WTC11 (cell line): Measurements from ENCODE around the gene MYLK. TPM values are rescaled to one million over a fixed set of nuclear protein-coding genes. Genes with fewer than 3 reads are reported as not detected.

Source experiments
- ATAC-seq: fragments of 200-7000 bp; cut with Tn5 transposase; 2 replicates; pipeline ENCODE4 v1.10.0; 2021; ENCODE audit warnings: mild to moderate bottlenecking, moderate library complexity
- CTCF ChIA-PET: fragments of 300-600 bp; sonication (Branson Sonifier 250); formaldehyde crosslinking; loops from one replicate; lab custom pipeline; 2021; ENCODE audit warnings: antibody characterized with exemption; lab: Charles Lee
- POLR2A ChIA-PET: fragments of 350-600 bp; sonication (Branson Sonifier 250); formaldehyde crosslinking; loops from one replicate; lab custom pipeline; 2021; ENCODE audit warnings: antibody characterized with exemption; lab: Charles Lee
- DNase-seq: peaks from one replicate; pipeline ENCODE4 v3.0.0; 2021; ENCODE audit warnings: low spot score
- H3K27ac Mint-ChIP-seq: 2 replicates; pipeline ENCODE4 v1.8.0; 2021; ENCODE audit warnings: mixed read lengths
- H3K27me3 Mint-ChIP-seq: 2 replicates; pipeline ENCODE4 v1.8.0; 2021; ENCODE audit warnings: low read depth, mild to moderate bottlenecking, moderate library complexity, mixed read lengths
- H3K36me3 Mint-ChIP-seq: 2 replicates; pipeline ENCODE4 v1.8.0; 2021; ENCODE audit warnings: mixed read lengths
- H3K4me1 Mint-ChIP-seq: 2 replicates; pipeline ENCODE4 v1.8.0; 2022; ENCODE audit warnings: mixed read lengths
- H3K4me3 Mint-ChIP-seq: 2 replicates; pipeline ENCODE4 v1.8.0; 2021; ENCODE audit warnings: mild to moderate bottlenecking, moderate library complexity, mixed read lengths
- H3K9me3 Mint-ChIP-seq: 2 replicates; pipeline ENCODE4 v1.8.0; 2021; ENCODE audit warnings: mixed read lengths
- CREB1 ChIP-seq: sonication (generic); formaldehyde crosslinking; IDR thresholded peaks from 2 replicates; pipeline ENCODE4 v1.8.0; 2023; ENCODE audit warnings: mild to moderate bottlenecking, missing genetic modification reagents
- CREM ChIP-seq: sonication (generic); formaldehyde crosslinking; IDR thresholded peaks from 2 replicates; pipeline ENCODE4 v1.8.1; 2022; ENCODE audit warnings: mild to moderate bottlenecking, missing genetic modification reagents, moderate library complexity
- ESRRA ChIP-seq: sonication (generic); formaldehyde crosslinking; IDR thresholded peaks from 2 replicates; pipeline ENCODE4 v1.8.1; 2022; ENCODE audit warnings: mild to moderate bottlenecking, missing genetic modification reagents, borderline replicate concordance
- GRHL2 ChIP-seq: fragments of 250-450 bp; sonication (Bioruptor Pico); IDR thresholded peaks from 2 replicates; pipeline ENCODE4 v1.8.0; 2022; ENCODE audit warnings: mild to moderate bottlenecking, moderate library complexity; ENCODE audit not compliant: insufficient replicate concordance, severe bottlenecking
- JAZF1 ChIP-seq: fragments of 250-450 bp; sonication (Bioruptor Pico); IDR thresholded peaks from 2 replicates; pipeline ENCODE4 v1.9.0; 2021; ENCODE audit warnings: moderate library complexity, mild to moderate bottlenecking, inconsistent platforms
- NR2C2 ChIP-seq: sonication (generic); formaldehyde crosslinking; IDR thresholded peaks from 2 replicates; pipeline ENCODE4 v1.8.0; 2022; ENCODE audit warnings: mild to moderate bottlenecking, missing genetic modification reagents
- OVOL2 ChIP-seq: fragments of 250-450 bp; sonication (Bioruptor Pico); IDR thresholded peaks from 2 replicates; pipeline ENCODE4 v1.9.0; 2021; ENCODE audit warnings: mild to moderate bottlenecking, borderline replicate concordance
- SMAD3 ChIP-seq: sonication (generic); formaldehyde crosslinking; IDR thresholded peaks from 2 replicates; pipeline ENCODE4 v1.8.0; 2022; ENCODE audit warnings: missing genetic modification reagents, mild to moderate bottlenecking, borderline replicate concordance
- TEAD1 ChIP-seq: sonication (generic); formaldehyde crosslinking; IDR thresholded peaks from 2 replicates; pipeline ENCODE4 v1.8.0; 2022; ENCODE audit warnings: mild to moderate bottlenecking, missing genetic modification reagents
- ZNF232 ChIP-seq: sonication (generic); formaldehyde crosslinking; IDR thresholded peaks from 2 replicates; pipeline ENCODE4 v1.8.0; 2022; ENCODE audit warnings: mild to moderate bottlenecking, missing genetic modification reagents
- ZNF263 ChIP-seq: sonication (generic); formaldehyde crosslinking; IDR thresholded peaks from 2 replicates; pipeline ENCODE4 v1.8.1; 2022; ENCODE audit warnings: low read depth, mild to moderate bottlenecking, moderate library complexity, missing genetic modification reagents
- total RNA-seq: library from RNA; stranded (reverse); gene quantifications from 3 replicates; pipeline ENCODE4 v1.2.3, GENCODE V29; 2021
- TF ChIP-seq, protein P1 (sequence below): sonication (generic); formaldehyde crosslinking; IDR thresholded peaks from 2 replicates; pipeline ENCODE4 v1.8.1; 2023; ENCODE audit warnings: mild to moderate bottlenecking, missing genetic modification reagents
- TF ChIP-seq, protein P2 (sequence below): sonication (generic); formaldehyde crosslinking; IDR thresholded peaks from 2 replicates; pipeline ENCODE4 v1.8.1; 2023; ENCODE audit warnings: mild to moderate bottlenecking, missing genetic modification reagents
- TF ChIP-seq, protein P3 (sequence below): sonication (generic); formaldehyde crosslinking; IDR thresholded peaks from 2 replicates; pipeline ENCODE4 v1.8.1; 2023; ENCODE audit warnings: mild to moderate bottlenecking, moderate library complexity, missing genetic modification reagents
- TF ChIP-seq, protein P4 (sequence below): fragments of 250-450 bp; sonication (Bioruptor Pico); IDR thresholded peaks from 2 replicates; pipeline ENCODE4 v1.9.0; 2021; ENCODE audit warnings: moderate library complexity, mild to moderate bottlenecking, inconsistent platforms, borderline replicate concordance
- TF ChIP-seq, protein P5 (sequence below): sonication (generic); formaldehyde crosslinking; IDR thresholded peaks from 2 replicates; pipeline ENCODE4 v1.8.0; 2022; ENCODE audit warnings: mild to moderate bottlenecking, missing genetic modification reagents
- TF ChIP-seq, protein P6 (sequence below): sonication (generic); formaldehyde crosslinking; IDR thresholded peaks from 2 replicates; pipeline ENCODE4 v1.8.1; 2023; ENCODE audit warnings: mild to moderate bottlenecking, missing genetic modification reagents, borderline replicate concordance

Gene MYLK
- total RNA-seq, 1 experiment from 2014 or later, result 10.4 TPM

DNA sequence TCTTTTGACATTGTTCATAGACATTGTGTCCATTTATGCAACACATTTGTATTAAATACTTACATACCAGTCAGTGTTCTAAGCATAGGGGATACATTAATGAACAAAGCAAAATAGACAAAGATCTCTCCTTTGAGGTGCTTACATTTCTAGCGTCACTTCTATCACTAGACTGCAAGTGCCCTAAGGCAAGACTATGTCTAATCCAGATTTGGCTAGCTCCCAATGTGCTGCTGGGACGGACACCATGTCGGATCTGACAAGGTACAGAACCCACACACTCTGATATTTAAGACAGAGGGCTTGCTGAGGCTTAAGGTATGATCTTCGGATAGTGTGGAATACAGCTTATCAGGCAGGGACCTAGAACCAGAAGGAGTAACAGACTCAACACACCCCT, 41.4 kb downstream of the MYLK start (continued):
- no peak for TF ChIP-seq JAZF1
- no peak for TF ChIP-seq ESRRA (CRISPR knock-in tag)
- TF ChIP-seq, protein P1, sequence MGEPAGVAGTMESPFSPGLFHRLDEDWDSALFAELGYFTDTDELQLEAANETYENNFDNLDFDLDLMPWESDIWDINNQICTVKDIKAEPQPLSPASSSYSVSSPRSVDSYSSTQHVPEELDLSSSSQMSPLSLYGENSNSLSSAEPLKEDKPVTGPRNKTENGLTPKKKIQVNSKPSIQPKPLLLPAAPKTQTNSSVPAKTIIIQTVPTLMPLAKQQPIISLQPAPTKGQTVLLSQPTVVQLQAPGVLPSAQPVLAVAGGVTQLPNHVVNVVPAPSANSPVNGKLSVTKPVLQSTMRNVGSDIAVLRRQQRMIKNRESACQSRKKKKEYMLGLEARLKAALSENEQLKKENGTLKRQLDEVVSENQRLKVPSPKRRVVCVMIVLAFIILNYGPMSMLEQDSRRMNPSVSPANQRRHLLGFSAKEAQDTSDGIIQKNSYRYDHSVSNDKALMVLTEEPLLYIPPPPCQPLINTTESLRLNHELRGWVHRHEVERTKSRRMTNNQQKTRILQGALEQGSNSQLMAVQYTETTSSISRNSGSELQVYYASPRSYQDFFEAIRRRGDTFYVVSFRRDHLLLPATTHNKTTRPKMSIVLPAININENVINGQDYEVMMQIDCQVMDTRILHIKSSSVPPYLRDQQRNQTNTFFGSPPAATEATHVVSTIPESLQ (CRISPR knock-in tag), result no peak
- TF ChIP-seq, protein P2, sequence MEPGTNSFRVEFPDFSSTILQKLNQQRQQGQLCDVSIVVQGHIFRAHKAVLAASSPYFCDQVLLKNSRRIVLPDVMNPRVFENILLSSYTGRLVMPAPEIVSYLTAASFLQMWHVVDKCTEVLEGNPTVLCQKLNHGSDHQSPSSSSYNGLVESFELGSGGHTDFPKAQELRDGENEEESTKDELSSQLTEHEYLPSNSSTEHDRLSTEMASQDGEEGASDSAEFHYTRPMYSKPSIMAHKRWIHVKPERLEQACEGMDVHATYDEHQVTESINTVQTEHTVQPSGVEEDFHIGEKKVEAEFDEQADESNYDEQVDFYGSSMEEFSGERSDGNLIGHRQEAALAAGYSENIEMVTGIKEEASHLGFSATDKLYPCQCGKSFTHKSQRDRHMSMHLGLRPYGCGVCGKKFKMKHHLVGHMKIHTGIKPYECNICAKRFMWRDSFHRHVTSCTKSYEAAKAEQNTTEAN, result no peak
- TF ChIP-seq GRHL2 (CRISPR knock-in tag), result no peak
- no peak for TF ChIP-seq CREM

DNA sequence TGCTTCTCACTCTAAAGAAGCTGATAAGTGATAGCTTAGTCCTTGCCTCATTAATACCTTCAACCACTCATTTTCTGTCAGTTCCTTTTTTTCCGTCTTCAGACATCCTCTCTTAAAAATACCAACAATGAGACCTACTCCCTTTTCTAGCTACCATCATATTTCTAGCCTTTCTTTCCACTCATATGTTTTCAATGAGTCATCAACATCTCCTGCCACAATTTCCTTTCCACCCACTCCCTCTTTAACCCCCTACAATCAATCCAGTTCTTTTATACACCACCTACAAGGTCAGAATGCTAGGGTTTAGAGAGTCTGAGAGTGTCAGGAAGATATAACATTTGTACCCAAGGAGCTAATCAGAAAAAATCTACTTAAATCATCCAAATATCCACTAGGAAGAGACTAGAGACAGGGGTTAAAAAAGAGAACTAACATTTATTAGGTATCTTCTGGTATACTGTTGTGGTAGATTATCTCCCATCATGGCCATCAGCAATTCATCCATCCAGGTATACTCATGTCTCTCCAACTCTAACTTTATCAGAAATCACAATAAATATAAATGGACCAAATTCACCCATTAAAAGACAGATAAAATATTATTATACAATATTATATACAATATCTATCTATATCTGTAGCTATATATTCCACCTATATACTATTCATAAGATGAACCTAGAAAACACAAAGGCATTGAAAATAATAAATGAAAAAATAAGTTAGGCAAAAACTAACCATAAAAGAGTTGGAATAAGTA, 42.5 kb downstream of the MYLK start:
- H3K36me3 Mint-ChIP-seq, result peaks cover 5% of the 10 kb centered on the region
- H3K9me3 Mint-ChIP-seq, result peaks cover 42% of the 10 kb centered on the region
- H3K27ac Mint-ChIP-seq, result no peak overlapping the region
- H3K27me3 Mint-ChIP-seq, result no peaks in the 10 kb centered on the region
- DNase-seq (no peak), ATAC-seq (no peak)
- no peaks in the 10 kb centered on the region for H3K4me1 Mint-ChIP-seq
- H3K4me3 Mint-ChIP-seq, result no peak overlapping the region
- CTCF ChIA-PET, result interaction anchor here (1.5 kb wide), 1 partner anchor 118 kb away, joined by 3 read pairs; no protein-coding TSS in a partner anchor
- POLR2A ChIA-PET, result no interaction called here
- no peak for TF ChIP-seq TEAD1 (CRISPR knock-in tag)
- TF ChIP-seq, protein P3, sequence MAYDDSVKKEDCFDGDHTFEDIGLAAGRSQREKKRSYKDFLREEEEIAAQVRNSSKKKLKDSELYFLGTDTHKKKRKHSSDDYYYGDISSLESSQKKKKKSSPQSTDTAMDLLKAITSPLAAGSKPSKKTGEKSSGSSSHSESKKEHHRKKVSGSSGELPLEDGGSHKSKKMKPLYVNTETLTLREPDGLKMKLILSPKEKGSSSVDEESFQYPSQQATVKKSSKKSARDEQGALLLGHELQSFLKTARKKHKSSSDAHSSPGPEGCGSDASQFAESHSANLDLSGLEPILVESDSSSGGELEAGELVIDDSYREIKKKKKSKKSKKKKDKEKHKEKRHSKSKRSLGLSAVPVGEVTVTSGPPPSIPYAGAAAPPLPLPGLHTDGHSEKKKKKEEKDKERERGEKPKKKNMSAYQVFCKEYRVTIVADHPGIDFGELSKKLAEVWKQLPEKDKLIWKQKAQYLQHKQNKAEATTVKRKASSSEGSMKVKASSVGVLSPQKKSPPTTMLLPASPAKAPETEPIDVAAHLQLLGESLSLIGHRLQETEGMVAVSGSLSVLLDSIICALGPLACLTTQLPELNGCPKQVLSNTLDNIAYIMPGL, result no peak
- TF ChIP-seq, protein P4, sequence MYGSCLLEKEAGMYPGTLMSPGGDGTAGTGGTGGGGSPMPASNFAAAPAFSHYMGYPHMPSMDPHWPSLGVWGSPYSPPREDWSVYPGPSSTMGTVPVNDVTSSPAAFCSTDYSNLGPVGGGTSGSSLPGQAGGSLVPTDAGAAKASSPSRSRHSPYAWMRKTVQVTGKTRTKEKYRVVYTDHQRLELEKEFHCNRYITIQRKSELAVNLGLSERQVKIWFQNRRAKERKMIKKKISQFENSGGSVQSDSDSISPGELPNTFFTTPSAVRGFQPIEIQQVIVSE, result no peak
- no peak for TF ChIP-seq ZNF232
- TF ChIP-seq CREB1 (CRISPR knock-in tag), result no peak
- no peak for TF ChIP-seq NR2C2 (CRISPR knock-in tag)
- TF ChIP-seq ZNF263 (CRISPR knock-in tag), result no peak
- TF ChIP-seq, protein P5, sequence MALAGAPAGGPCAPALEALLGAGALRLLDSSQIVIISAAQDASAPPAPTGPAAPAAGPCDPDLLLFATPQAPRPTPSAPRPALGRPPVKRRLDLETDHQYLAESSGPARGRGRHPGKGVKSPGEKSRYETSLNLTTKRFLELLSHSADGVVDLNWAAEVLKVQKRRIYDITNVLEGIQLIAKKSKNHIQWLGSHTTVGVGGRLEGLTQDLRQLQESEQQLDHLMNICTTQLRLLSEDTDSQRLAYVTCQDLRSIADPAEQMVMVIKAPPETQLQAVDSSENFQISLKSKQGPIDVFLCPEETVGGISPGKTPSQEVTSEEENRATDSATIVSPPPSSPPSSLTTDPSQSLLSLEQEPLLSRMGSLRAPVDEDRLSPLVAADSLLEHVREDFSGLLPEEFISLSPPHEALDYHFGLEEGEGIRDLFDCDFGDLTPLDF (CRISPR knock-in tag), result no peak
- TF ChIP-seq SMAD3 (CRISPR knock-in tag), result no peak
- TF ChIP-seq OVOL2 (CRISPR knock-in tag), result no peak
- TF ChIP-seq, protein P6, sequence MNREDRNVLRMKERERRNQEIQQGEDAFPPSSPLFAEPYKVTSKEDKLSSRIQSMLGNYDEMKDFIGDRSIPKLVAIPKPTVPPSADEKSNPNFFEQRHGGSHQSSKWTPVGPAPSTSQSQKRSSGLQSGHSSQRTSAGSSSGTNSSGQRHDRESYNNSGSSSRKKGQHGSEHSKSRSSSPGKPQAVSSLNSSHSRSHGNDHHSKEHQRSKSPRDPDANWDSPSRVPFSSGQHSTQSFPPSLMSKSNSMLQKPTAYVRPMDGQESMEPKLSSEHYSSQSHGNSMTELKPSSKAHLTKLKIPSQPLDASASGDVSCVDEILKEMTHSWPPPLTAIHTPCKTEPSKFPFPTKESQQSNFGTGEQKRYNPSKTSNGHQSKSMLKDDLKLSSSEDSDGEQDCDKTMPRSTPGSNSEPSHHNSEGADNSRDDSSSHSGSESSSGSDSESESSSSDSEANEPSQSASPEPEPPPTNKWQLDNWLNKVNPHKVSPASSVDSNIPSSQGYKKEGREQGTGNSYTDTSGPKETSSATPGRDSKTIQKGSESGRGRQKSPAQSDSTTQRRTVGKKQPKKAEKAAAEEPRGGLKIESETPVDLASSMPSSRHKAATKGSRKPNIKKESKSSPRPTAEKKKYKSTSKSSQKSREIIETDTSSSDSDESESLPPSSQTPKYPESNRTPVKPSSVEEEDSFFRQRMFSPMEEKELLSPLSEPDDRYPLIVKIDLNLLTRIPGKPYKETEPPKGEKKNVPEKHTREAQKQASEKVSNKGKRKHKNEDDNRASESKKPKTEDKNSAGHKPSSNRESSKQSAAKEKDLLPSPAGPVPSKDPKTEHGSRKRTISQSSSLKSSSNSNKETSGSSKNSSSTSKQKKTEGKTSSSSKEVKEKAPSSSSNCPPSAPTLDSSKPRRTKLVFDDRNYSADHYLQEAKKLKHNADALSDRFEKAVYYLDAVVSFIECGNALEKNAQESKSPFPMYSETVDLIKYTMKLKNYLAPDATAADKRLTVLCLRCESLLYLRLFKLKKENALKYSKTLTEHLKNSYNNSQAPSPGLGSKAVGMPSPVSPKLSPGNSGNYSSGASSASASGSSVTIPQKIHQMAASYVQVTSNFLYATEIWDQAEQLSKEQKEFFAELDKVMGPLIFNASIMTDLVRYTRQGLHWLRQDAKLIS (CRISPR knock-in tag), result no peak
